Measurements from ENCODE around the gene ANAPC10.
"Not testable (repeated sequence)": the region's sequence is repeated elsewhere in the genome, so short reads cannot be mapped to it uniquely, and the experiment has no call there.

The ANAPC10 gene

GRCh38 chr4:145014365-145014764 lies 83.6 kb downstream of the ANAPC10 start:
- DNase-seq (ENCODE audit: low read depth): no peak
- H3K4me3 ChIP-seq (ENCODE audit: low read depth, low read length): no peak overlapping the region
- no peak for TF ChIP-seq CTCF (conservative IDR thresholded peaks at IDR 0.05; ENCODE audit: low read depth, low read length)

GRCh38 chr4:145012841-145013240 lies 85.2 kb downstream of the ANAPC10 start:
- DNase-seq (ENCODE audit: low read depth): peak; percentile 69
- TF ChIP-seq CTCF (conservative IDR thresholded peaks at IDR 0.05; ENCODE audit: low read depth, low read length): no peak
- no peak overlapping the region for H3K4me3 ChIP-seq (ENCODE audit: low read depth, low read length)

DNA sequence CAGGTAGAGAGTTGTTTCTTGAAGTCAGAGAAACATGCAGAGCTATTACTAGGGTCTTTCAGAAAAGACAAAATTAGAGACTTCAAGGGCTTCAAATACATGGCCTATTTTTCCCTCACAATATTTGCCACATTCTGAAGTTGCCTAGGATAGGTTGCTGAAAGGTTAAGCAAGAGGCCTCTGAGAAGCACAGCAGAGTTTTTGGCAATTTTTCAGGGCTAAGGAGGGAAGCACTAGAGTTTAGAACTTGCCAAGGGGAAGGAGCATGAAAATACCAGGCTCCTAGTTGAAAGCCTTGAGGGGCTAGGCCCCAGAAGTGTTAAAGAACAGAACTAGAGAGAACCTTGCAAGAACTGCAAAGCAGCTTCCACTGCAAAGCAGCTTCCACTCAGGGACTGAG lies 86.4 kb downstream of the ANAPC10 start:
- H3K4me3 ChIP-seq (ENCODE audit: low read depth, low read length): no peak overlapping the region
- peak; percentile 59 for DNase-seq (ENCODE audit: low read depth)
- no peak for TF ChIP-seq CTCF (conservative IDR thresholded peaks at IDR 0.05; ENCODE audit: low read depth, low read length)

DNA sequence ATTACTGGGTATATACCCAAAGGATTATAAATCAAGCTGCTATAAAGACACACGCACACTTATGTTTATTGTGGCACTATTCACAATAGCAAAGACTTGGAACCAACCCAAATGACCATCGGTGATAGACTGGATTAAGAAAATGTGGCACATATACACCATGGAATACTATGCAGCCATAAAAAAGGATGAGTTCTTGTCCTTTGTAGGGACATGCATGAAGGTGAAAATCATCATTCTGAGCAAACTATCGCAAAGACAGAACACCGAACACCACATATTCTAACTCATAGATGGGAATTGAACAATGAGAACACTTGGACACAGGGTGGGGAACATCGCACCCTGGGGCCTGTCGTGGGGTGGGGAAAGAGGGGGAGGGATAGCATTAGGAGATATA lies 87.7 kb downstream of the ANAPC10 start:
- not testable (repeated sequence) for DNase-seq (ENCODE audit: low read depth); H3K4me3 ChIP-seq (ENCODE audit: low read depth, low read length)

DNA sequence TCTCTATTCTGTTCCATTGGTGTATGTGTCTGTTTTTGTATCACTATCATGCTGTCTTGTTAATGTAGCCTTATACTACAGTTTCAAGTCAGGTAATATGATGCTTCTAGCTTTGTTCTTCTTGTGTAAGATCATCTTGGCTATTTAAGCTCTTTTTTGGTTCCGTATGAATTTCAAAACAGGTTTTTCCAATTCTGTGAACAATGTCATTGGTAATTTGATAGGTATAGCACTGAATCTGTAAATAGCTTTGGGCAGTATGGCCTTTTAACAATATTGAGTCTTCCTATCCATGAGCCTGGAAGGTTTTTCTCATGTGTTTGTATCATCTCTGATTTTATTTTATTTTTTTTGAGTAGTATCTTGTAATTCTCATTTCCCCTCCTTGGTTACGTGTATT lies 94.3 kb downstream of the ANAPC10 start:
- no peak overlapping the region for H3K4me3 ChIP-seq (ENCODE audit: low read depth, low read length)
- no peak for TF ChIP-seq CTCF (conservative IDR thresholded peaks at IDR 0.05; ENCODE audit: low read depth, low read length)
- DNase-seq (ENCODE audit: low read depth): no peak

- no peak for TF ChIP-seq CTCF (conservative IDR thresholded peaks at IDR 0.05; ENCODE audit: low read depth, low read length)
- DNase-seq (ENCODE audit: low read depth): peak; percentile 5
- H3K4me3 ChIP-seq (ENCODE audit: low read depth, low read length): no peak overlapping the region
Measured at GRCh38 chr4:145001635-145002034, 96.4 kb downstream of the ANAPC10 start.

DNA sequence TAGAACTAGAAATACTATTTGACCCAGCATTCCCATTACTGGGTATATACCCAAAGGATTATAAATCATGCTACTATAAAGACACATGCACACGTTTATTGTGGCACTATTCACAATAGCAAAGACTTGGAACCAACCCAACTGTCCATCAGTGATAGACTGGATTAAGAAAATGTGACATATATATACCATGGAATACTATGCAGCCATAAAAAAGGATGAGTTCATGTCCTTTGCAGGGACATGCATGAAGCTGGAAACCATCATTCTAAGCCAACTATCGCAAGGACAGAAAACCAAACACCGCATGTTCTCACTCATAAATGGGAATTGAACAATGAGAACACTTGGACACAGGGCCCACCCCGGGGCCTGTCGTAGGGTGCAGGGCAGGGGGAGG lies 97.3 kb downstream of the ANAPC10 start:
- not testable (repeated sequence) for DNase-seq (ENCODE audit: low read depth)

GRCh38 chr4:144989306-144989705 lies 108.7 kb downstream of the ANAPC10 start:
- DNase-seq (ENCODE audit: low read depth): no peak
- H3K4me3 ChIP-seq (ENCODE audit: low read depth, low read length): no peak overlapping the region
- TF ChIP-seq CTCF (conservative IDR thresholded peaks at IDR 0.05; ENCODE audit: low read depth, low read length): no peak

More for the DNA sequence above, 97.3 kb downstream of the ANAPC10 start:
- not testable (repeated sequence) for H3K4me3 ChIP-seq (ENCODE audit: low read depth, low read length)
